GM18873 (cell line): ENCODE results near the gene KCNA1.

Source experiments
- ATAC-seq: cut with Tn5 transposase; IDR thresholded peaks from one replicate; pipeline ENCODE4 v1.9.1; 2021; ENCODE audit warnings: mild to moderate bottlenecking, moderate library complexity, moderate number of reproducible peaks; ENCODE audit not compliant: unreplicated experiment, low FRiP score

The KCNA1 gene

DNA sequence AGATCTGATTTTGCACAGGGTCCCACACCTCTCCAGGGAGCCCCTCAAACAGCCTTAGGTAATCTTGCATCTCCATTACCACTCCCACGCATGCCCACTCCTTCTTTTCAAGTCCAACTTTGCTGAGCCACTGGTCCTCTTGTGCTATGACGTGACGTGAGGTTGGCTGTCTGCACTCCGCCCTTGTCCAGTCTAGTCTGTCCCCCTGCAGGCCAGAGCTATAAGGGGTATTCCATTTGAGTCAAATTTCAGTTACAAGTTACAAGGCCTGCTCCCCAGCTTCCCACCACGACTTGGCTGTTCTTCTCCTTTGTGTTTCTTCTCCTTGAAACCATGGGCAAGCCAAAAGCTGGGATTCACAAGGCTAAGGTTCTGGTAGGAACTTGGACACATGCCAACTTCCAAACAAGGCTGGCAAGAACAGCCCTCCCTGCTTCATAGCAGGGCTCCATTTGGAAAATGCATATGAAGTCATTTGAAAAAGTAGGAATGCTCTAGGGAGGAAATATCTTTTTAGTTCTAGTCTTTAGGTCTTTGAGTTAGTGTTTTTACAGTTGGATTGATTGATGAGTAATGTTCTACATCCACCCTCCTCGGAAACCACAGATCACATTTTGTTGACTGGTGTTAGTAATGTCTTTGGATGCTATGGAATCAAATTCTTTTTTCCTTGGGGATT, 49.1 kb downstream of the KCNA1 start:
- ATAC-seq = no peak

DNA sequence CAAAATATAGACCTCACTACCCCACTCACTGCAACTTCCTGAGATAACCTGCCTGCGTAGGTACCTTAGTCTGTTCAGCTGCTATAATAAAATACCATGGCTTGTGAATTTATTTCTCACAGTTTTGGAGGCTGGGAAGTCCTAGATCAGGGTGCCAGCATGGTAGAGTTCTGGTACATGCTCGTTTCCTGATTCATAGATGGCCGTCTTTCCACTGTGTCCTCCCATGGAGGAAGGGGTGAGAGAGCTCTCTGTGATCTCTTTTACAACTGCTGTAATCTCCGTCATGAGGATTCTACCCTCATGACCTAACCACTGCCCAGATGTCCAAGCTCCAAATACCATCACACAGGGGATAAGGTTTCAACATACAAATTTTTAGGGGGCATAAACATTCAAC, 49.7 kb downstream of the KCNA1 start:
- ATAC-seq = no peak

DNA sequence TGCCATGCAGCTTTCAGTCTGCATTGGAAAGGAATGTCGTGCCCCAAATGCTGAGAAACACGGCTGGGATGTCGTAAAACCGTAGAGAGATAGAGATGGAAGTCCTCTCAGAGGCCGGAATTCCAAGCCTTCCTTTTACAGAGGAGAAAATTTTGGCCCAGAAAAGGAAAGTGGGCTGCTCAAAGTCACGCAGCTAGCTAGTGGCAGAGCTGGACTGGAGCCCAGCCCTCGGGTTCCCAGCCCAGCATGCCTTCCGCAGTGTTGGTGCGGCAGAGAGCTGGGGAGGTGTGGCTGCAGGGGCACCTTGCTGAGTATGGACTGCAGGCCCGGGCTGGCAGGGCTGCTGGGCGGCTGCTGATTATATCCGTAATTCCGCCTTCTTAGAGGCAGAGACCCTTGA, 50.3 kb downstream of the KCNA1 start:
- no peak for ATAC-seq

DNA sequence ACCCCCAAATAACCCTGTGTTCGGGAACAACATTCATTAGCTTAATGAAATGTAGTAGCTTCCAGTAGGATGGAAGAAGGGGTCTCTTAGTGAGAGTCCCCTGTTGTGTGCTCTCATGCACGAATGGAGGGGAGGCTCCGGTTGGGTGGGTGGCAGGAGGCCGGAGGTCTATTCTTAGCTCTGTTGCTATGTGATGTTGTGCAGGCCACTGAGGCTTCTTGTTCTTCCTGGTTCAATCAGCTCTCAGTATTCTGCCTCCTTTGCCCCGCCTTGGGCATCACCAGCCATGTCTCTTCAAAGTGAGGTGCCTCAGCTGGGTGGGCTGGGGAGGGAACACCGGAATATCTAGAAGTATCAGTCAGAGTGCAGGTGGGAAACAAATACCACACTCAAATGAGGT, 50.8 kb downstream of the KCNA1 start:
- ATAC-seq = no peak

DNA sequence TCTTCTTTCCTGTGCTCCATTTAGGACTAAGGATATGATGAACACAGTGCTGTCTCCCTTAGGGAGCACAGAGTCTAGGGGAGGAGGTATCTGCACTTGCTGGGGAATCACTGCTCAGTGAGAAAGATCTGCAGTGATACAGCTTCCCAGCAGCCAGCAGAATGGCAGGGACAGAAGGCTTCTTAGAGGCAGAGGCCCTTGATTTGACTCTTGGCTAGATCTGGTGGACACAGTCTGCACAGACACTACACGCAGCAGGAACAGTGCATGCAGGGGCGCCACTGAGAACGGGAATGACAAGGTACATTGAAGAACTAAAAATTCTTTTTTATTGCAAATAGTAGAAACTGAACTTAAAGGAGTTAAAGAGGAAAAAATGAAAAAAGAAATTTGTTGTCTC, 51.6 kb downstream of the KCNA1 start:
- ATAC-seq = no peak

DNA sequence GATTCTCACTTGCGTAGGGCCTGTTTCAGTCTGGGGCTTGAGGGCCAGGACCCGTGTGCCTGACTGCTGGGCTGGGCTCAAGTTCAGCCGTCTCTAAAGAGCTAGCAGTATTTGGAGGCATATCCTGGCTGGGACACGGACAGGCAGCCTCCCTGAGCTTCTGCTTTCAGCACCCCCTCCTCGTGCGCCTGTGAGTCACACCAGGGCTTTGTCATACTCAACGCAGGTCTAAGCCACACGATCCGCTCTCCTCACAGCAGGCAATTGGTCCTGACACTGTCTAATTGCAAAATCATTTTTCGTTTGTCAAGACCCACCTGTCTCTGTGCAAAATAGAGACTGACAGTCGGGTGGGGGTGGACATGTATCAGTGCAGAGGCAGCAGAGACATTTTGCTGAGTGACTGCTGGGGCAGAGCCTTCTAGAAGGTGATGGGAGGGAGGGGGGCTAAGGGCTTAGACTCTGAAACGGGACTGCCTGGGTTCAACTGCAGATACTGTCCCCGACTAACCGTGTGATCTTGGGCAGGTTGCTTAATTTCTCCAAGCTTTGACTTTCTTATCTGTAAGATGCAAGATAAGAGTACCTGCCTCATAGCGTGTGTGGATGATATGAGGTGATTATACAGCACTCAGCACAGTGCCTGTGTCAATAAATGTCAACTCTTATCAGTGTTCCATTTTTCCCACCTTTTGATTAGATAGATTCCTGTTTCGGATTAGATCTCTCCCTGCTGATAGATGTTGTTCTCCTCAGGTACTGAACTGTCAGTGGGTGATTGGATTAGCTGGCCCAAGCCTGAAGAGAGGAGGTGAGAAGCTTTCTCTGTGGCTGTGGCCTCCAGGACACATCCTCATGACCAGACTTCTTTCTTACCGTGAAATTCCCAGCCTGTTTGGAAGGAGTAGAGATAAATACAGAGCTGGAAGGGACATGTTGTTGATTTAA, 53.1 kb downstream of the KCNA1 start:
- no peak for ATAC-seq
